Gastroesophageal sphincter (tissue), 4 donors: Measurements from ENCODE around the gene MBTD1. TPM values are rescaled to one million over a fixed set of nuclear protein-coding genes. Genes with fewer than 3 reads are reported as not detected.
"Not testable (repeated sequence)": the region's sequence is repeated elsewhere in the genome, so short reads cannot be mapped to it uniquely, and the experiment has no call there.

Experiments used
- ATAC-seq: fragments of 150-250 bp; one replicate; pipeline ENCODE4 v1.9.1; 2016; ENCODE audit warnings: mild to moderate bottlenecking, moderate library complexity
- H3K27ac ChIP-seq, 4 donors: fragments of 200-600 bp; sonication (generic) in 3 of 4; 1 replicate in 3 of 4; 2 replicates in 1 of 4; pipeline ENCODE4 v1.5.1; 2016 to 2019
- H3K27me3 ChIP-seq: fragments of 200-600 bp; sonication (generic); one replicate; pipeline ENCODE4 v1.5.1; 2019
- H3K36me3 ChIP-seq, 2 donors: fragments of 200-600 bp; sonication (generic); one replicate each; pipeline ENCODE4 v1.5.1; 2019; ENCODE audit warnings: control low read depth in 1 of 2
- H3K4me1 ChIP-seq, 3 donors: fragments of 200-600 bp; sonication (generic); 1 replicate in 2 of 3; 2 replicates in 1 of 3; pipeline ENCODE4 v1.5.1; 2016 to 2019; ENCODE audit warnings: control low read depth in 2 of 3
- H3K4me3 ChIP-seq, 2 donors: fragments of 200-600 bp; sonication (generic); one replicate each; pipeline ENCODE4 v1.5.1; 2019; ENCODE audit warnings: mild to moderate bottlenecking in 1 of 2, moderate library complexity in 1 of 2
- H3K9me3 ChIP-seq, 3 donors: fragments of 200-600 bp; sonication (generic); one replicate each; pipeline ENCODE4 v1.5.1; 2017 to 2019; ENCODE audit warnings: control low read depth in 2 of 3
- CTCF ChIP-seq, 4 experiments: fragments of 200-600 bp in 2 of 4; fragments of 450-650 bp in 2 of 4; sonication (generic) in 1 of 4; IDR thresholded peaks; one replicate each; pipeline ENCODE4 v1.5.1; 2017 to 2019; ENCODE audit warnings: antibody characterized with exemption in 4 of 4, mild to moderate bottlenecking in 2 of 4, moderate library complexity in 2 of 4
- EP300 ChIP-seq: sonication (generic); formaldehyde crosslinking; IDR thresholded peaks from one replicate; pipeline ENCODE4 v1.6.1; 2017; ENCODE audit warnings: antibody characterized with exemption, mild to moderate bottlenecking
- POLR2A ChIP-seq, 2 donors: fragments of 450-650 bp; IDR thresholded peaks; one replicate each; pipeline ENCODE4 v1.6.1; 2017; ENCODE audit warnings: antibody characterized with exemption in 2 of 2, mild to moderate bottlenecking in 2 of 2, moderate library complexity in 1 of 2
- POLR2AphosphoS5 ChIP-seq: sonication (generic); formaldehyde crosslinking; IDR thresholded peaks from one replicate; pipeline ENCODE4 v1.6.1; 2017; ENCODE audit warnings: antibody characterized with exemption
- WGBS, 2 donors: methylation state at CpG; one replicate each; pipeline ENCODE4 v1.1.5; 2018; ENCODE audit warnings: low coverage in 1 of 2; 5-methylcytosine and 5-hydroxymethylcytosine counted together
- total RNA-seq, 4 donors: library from RNA; depleted of rRNA; stranded (reverse); fragments of >200 nt; gene quantifications; one replicate each; pipeline ENCODE4 v1.1.0, GENCODE V29; 2016

MBTD1 gene
- total RNA-seq, 4 donors from 2014 or later = 7.3 to 19.9 (median 13.1) TPM

GRCh38 chr17:51184124-51184523, 75.7 kb downstream of the MBTD1 start:
- Histone ChIP-seq H3K9me3 (no peaks in the 10 kb centered on the region), H3K27me3 (no peaks in the 10 kb centered on the region), H3K36me3 (peaks cover 0 to 92% of the 10 kb centered on the region in 2 donors), H3K4me3 (no peak overlapping the region), H3K4me1 (no peaks in the 10 kb centered on the region), H3K27ac (no peak overlapping the region)
- WGBS, 2 donors = 22 to 29% methylated on average over 1 of the region's 1 CpG
- no peak for ATAC-seq
- TF ChIP-seq CTCF (IDR thresholded peaks at IDR 0.05) = no peak
- TF ChIP-seq POLR2A (IDR thresholded peaks at IDR 0.05) = no peak
- no peak for TF ChIP-seq EP300
- TF ChIP-seq POLR2AphosphoS5 = no peak

GRCh38 chr17:51180486-51180885, 79.4 kb downstream of the MBTD1 start:
- Histone ChIP-seq H3K27ac (no peak overlapping the region), H3K9me3 (no peaks in the 10 kb centered on the region), H3K36me3 (peaks cover 0 to 68% of the 10 kb centered on the region in 2 donors), H3K4me3 (no peak overlapping the region), H3K4me1 (no peaks in the 10 kb centered on the region), H3K27me3 (no peaks in the 10 kb centered on the region)
- 62 to 65% methylated on average over 4 to 5 of the region's 5 CpGs for WGBS, 2 donors
- ATAC-seq = no peak
- no peak for TF ChIP-seq EP300

GRCh38 chr17:51172030-51172429, 87.8 kb downstream of the MBTD1 start:
- peaks cover 0 to 79% of the 10 kb centered on the region in 2 donors for H3K36me3 ChIP-seq

GRCh38 chr17:51170736-51171135, 89.1 kb downstream of the MBTD1 start:
- H3K27me3 ChIP-seq = no peaks in the 10 kb centered on the region
- H3K36me3 ChIP-seq = peaks cover 0 to 70% of the 10 kb centered on the region in 2 donors
- TF ChIP-seq EP300 (no peak), CTCF (IDR thresholded peaks at IDR 0.05) (no peak), POLR2AphosphoS5 (no peak), POLR2A (IDR thresholded peaks at IDR 0.05) (no peak)
- H3K27ac ChIP-seq = no peak overlapping the region
- 82% methylated on average over 2 of the region's 2 CpGs; no CpG with 5 or more reads in 1 of the 2 donors for WGBS, 2 donors
- no peaks in the 10 kb centered on the region for H3K9me3 ChIP-seq
- ATAC-seq = no peak
- H3K4me3 ChIP-seq = no peak overlapping the region
- H3K4me1 ChIP-seq = peaks cover 0 to 18% (median 6%) of the 10 kb centered on the region in 3 donors

More at GRCh38 chr17:51172030-51172429, 87.8 kb downstream of the MBTD1 start:
- ATAC-seq, H3K27ac ChIP-seq, H3K4me3 ChIP-seq, H3K9me3 ChIP-seq, H3K27me3 ChIP-seq: not testable (repeated sequence)
- H3K4me1 ChIP-seq = peaks cover 0 to 14% (median 6%) of the 10 kb centered on the region in 3 donors
- 85 to 90% methylated on average over 4 to 9 of the region's 9 CpGs for WGBS, 2 donors

GRCh38 chr17:51169340-51169739, 90.5 kb downstream of the MBTD1 start:
- H3K9me3 ChIP-seq = no peaks in the 10 kb centered on the region
- WGBS, 2 donors = 100% methylated on average over 1 of the region's 1 CpG; no CpG with 5 or more reads in 1 of the 2 donors
- H3K27ac ChIP-seq = no peak overlapping the region
- H3K27me3 ChIP-seq = no peaks in the 10 kb centered on the region
- TF ChIP-seq POLR2A (IDR thresholded peaks at IDR 0.05) = no peak
- no peak for TF ChIP-seq POLR2AphosphoS5
- no peak for TF ChIP-seq EP300
- no peak for TF ChIP-seq CTCF (IDR thresholded peaks at IDR 0.05)
- H3K36me3 ChIP-seq = peaks cover 0 to 59% of the 10 kb centered on the region in 2 donors
- H3K4me1 ChIP-seq = peaks cover 0 to 26% (median 11%) of the 10 kb centered on the region in 3 donors
- ATAC-seq = no peak
- H3K4me3 ChIP-seq = no peak overlapping the region

GRCh38 chr17:51166987-51167931, 92.6 kb downstream of the MBTD1 start:
- WGBS, 2 donors = 29% methylated on average over 25 of the region's 42 CpGs; no CpG with 5 or more reads in 1 of the 2 donors

More at GRCh38 chr17:51166987-51167931, 92.6 kb downstream of the MBTD1 start:
- Histone ChIP-seq H3K9me3 (no peaks in the 10 kb centered on the region), H3K27me3 (no peaks in the 10 kb centered on the region), H3K27ac (peak overlapping the region; percentile 84 to 97 (median 95)), H3K36me3 (peaks cover 0 to 46% of the 10 kb centered on the region in 2 donors), H3K4me1 (peaks cover 0 to 26% (median 11%) of the 10 kb centered on the region in 3 donors), H3K4me3 (peak overlapping the region; percentile 79 to 88)
- ATAC-seq = no peak
- TF ChIP-seq CTCF (IDR thresholded peaks at IDR 0.05) = peak in 3 of 4 experiments; percentile 42 to 74 (median 66)
- TF ChIP-seq EP300 = no peak
